Progenitor cell of endocrine pancreas (in vitro differentiated cells): ENCODE measurements around the gene MRPL28. TPM values are rescaled to one million over a fixed set of nuclear protein-coding genes. Genes with fewer than 3 reads are reported as not detected.

ENCODE experiments used
- DNase-seq: peaks from one replicate; pipeline ENCODE4 v3.0.0; 2021; ENCODE audit warnings: low spot score; ENCODE audit not compliant: unreplicated experiment
- H3K27ac Mint-ChIP-seq: 2 replicates; pipeline ENCODE4 v1.8.0; 2021; ENCODE audit warnings: mild to moderate bottlenecking, moderate library complexity, mixed read lengths
- H3K27me3 Mint-ChIP-seq: 2 replicates; pipeline ENCODE4 v1.8.0; 2021; ENCODE audit warnings: mixed read lengths
- H3K36me3 Mint-ChIP-seq: 2 replicates; pipeline ENCODE4 v1.8.0; 2022; ENCODE audit warnings: mixed read lengths; ENCODE audit not compliant: insufficient read depth
- H3K4me1 Mint-ChIP-seq: 2 replicates; pipeline ENCODE4 v1.8.0; 2021; ENCODE audit warnings: low read depth, mixed read lengths
- H3K4me3 Mint-ChIP-seq: 2 replicates; pipeline ENCODE4 v1.8.0; 2021; ENCODE audit warnings: low read depth, mild to moderate bottlenecking, moderate library complexity, mixed read lengths
- H3K9me3 Mint-ChIP-seq: 2 replicates; pipeline ENCODE4 v1.8.0; 2021; ENCODE audit warnings: low read depth, mixed read lengths
- total RNA-seq: library from RNA; stranded (reverse); gene quantifications from 2 replicates; pipeline ENCODE4 v1.2.1, GENCODE V29; 2021
- TF ChIP-seq, protein P1 (sequence below): fragments of 200-600 bp; sonication (generic); IDR thresholded peaks from one replicate; pipeline ENCODE4 v1.5.0; 2021; ENCODE audit warnings: antibody characterized with exemption, mild to moderate bottlenecking; ENCODE audit not compliant: unreplicated experiment

The MRPL28 gene
- total RNA-seq, 1 donor from 2014 or later, result 82.7 TPM

DNA sequence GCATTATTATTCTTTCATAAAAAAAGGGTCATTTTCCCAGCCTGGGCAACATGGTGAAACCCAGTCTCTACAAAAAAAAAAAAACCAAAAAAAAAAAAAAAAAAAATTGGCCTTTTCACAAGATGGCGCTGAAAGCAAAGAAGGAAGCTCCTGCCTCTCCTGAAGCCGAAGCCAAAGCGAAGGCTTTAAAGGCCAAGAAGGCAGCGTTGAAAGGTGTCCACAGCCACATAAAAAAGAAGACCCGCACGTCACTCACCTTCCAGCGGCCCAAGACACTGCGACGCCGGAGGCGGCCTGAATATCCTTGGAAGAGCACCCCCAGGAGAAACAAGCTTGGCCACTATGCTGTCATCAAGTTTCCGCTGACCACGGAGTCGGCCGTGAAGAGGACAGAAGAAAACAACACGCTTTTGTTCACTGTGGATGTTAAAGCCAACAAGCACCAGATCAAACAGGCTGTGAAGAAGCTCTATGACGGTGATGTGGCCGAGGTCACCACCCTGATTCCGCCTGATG, 16.4 kb upstream of the MRPL28 start:
- H3K9me3 Mint-ChIP-seq, result no peaks in the 10 kb centered on the region
- peaks cover 2% of the 10 kb centered on the region for H3K36me3 Mint-ChIP-seq
- H3K27ac Mint-ChIP-seq, result no peak overlapping the region
- H3K4me1 Mint-ChIP-seq, result peaks cover 30% of the 10 kb centered on the region
- DNase-seq, result no peak
- no peaks in the 10 kb centered on the region for H3K27me3 Mint-ChIP-seq
- TF ChIP-seq, protein P1, sequence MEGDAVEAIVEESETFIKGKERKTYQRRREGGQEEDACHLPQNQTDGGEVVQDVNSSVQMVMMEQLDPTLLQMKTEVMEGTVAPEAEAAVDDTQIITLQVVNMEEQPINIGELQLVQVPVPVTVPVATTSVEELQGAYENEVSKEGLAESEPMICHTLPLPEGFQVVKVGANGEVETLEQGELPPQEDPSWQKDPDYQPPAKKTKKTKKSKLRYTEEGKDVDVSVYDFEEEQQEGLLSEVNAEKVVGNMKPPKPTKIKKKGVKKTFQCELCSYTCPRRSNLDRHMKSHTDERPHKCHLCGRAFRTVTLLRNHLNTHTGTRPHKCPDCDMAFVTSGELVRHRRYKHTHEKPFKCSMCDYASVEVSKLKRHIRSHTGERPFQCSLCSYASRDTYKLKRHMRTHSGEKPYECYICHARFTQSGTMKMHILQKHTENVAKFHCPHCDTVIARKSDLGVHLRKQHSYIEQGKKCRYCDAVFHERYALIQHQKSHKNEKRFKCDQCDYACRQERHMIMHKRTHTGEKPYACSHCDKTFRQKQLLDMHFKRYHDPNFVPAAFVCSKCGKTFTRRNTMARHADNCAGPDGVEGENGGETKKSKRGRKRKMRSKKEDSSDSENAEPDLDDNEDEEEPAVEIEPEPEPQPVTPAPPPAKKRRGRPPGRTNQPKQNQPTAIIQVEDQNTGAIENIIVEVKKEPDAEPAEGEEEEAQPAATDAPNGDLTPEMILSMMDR, result no peak
- H3K4me3 Mint-ChIP-seq, result no peak overlapping the region

DNA sequence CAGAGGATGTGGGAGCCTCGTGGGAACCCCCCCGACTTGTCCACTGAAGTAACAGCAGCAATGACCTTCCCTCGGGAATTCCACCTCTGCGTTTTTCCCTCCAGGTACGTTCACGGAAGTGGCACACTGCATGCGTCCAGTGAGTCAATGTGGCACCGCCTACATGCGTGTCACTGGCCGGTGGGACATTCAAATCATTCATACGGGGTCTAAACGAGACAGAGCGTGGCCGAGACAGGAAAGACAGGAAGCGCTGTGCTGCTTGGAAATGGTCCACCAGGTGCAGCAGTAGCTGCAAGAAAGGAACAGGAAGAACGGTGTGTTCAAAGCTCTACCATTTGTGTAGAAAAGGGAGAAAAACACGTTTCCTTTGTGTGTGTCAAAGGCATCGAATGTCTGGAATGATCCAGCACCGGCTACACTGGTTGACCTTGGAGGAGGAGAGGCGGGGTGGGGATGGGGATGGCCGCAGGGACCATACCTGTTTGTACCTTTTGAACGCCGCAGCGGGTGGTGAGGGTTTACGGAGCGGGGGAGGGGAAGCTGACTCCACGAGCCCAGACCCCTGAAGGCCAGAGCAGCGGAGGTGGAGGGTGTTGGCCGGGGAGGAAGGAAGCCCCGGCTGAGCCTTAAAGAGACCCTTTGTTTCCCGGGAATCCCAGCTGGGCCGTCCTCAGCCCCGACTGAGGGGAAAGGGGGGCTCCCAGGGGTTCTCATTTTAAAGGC, 13.2 kb upstream of the MRPL28 start:
- Mint-ChIP-seq H3K4me3 (peak overlapping the region; percentile 84), H3K27me3 (no peaks in the 10 kb centered on the region), H3K27ac (peak overlapping the region; percentile 92), H3K36me3 (no peaks in the 10 kb centered on the region), H3K4me1 (peaks cover 39% of the 10 kb centered on the region), H3K9me3 (no peaks in the 10 kb centered on the region)
- no peak for DNase-seq
- TF ChIP-seq, protein P1, result no peak

DNA sequence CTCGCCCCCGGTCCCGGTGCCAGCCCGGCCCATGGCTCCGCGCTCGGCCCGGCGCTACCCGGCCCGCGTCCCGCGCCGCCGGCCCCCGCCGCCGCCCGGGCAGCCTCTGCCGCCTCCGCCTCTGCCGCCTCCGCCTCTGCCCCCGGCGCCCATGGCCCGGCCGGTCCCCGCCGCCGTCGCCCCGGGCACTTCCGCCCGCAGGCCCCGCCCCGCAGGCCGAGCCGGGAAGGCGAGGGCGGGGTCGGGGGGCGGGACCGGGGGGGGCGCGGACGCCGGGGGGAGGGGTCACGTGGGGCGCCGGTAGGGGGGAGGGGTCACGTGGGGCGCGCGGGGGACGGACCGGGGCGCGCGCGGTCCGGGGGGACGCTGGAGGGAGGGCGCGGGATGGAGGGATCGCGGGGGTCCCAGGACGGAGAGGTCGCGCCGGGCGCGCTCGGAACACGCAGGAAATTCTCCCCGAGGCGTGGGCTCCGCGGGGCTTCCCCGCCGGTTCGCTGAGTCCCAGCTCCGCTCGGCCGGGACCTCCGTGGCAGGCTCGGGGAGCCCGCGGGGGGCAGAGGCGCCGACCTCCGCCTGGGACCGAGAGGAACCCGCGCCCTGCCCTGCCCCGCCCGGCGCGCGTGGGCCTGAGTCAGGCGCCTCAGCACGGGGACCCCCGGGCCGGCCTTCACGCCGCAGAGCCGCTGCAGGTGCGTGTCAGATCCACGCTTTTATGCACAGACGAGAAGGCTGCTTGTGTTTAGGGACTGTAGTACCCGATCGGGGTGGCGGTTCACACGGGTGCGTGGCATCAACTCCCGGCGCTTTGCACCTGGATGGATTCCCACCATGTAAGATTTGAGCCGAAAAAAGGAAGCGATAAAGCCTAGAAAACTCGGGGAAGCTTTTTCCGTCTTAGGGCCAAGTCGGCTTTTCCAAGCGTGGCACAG, 11.7 kb upstream of the MRPL28 start, which contains the start of gene PGAP6:
Gene PGAP6 (minus strand): TSS at position 190 of the 929 bp plus-strand sequence. CDS start 157 bp downstream, at position 33.
- Mint-ChIP-seq H3K36me3 (no peaks in the 10 kb centered on the region), H3K27me3 (no peaks in the 10 kb centered on the region), H3K9me3 (no peaks in the 10 kb centered on the region), H3K4me1 (peaks cover 29% of the 10 kb centered on the region), H3K4me3 (peak within 1 kb of the TSS; percentile 84), H3K27ac (peak within 1 kb of the TSS; percentile 92)
- TF ChIP-seq, protein P1, result no peak
- no peak for DNase-seq

DNA sequence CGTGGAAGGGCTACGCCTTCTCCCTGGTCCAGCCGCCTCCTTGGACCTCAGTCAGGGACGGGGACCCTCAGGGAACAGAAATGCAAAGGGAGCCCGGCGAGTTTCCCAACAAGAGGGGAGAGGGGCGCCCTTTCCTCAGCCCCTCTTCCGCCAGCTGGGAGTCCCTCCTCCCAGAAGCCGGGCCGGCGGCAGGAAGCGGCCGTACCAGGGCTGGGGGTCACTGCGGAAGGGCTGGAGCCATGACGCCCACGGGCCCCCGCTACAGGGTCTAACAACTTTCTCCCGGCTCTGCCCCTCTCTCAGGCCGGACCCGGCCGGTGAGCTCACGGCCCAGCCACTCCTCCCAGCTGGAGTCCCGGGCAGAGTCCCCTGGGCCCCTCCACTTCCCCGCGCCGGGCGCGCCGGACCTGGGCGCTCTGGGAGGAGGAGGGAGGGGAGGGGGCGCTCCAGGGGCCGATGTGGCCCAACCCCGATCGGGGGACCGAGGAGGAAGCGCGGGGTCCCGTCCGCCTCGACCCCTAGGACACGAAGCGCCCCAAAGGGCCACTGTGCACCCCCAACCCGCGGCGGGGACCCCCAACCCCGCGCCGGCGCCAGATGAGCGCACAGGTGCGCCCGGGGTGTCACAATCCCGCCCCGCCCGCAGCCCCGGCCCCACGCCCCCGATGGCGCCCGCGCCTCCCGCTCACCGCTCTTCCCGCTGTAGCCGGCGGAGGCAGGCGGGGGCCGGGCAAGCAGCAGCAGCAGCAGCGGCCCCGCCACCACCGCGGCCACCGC, 10.9 kb upstream of the MRPL28 start:
- Mint-ChIP-seq H3K36me3 (no peaks in the 10 kb centered on the region), H3K4me3 (peak overlapping the region; percentile 77), H3K27me3 (no peaks in the 10 kb centered on the region), H3K27ac (no peak overlapping the region), H3K9me3 (no peaks in the 10 kb centered on the region), H3K4me1 (peaks cover 26% of the 10 kb centered on the region)
- DNase-seq, result no peak
- TF ChIP-seq, protein P1, result no peak

DNA sequence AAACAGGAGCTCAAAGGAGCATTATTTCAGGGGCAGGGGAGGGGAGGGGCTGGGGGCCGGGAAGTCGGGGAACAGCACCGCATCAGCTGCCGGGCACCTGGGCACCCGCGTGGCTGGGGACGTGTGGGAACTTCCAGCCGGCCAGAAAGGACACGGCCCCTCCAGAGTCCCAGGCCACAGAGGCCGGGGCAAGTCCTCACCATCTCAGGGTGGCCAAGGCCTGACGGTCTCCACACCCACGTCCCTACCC, 10.3 kb upstream of the MRPL28 start:
- H3K27ac Mint-ChIP-seq, result no peak overlapping the region
- no peaks in the 10 kb centered on the region for H3K9me3 Mint-ChIP-seq
- no peaks in the 10 kb centered on the region for H3K36me3 Mint-ChIP-seq
- TF ChIP-seq, protein P1, result no peak
- H3K4me3 Mint-ChIP-seq, result peak overlapping the region; percentile 77
- H3K27me3 Mint-ChIP-seq, result no peaks in the 10 kb centered on the region
- H3K4me1 Mint-ChIP-seq, result peaks cover 26% of the 10 kb centered on the region
- DNase-seq, result no peak
